Measurements from ENCODE around the gene CLK3. TPM values are rescaled to one million over a fixed set of nuclear protein-coding genes. Genes with fewer than 3 reads are reported as not detected.
"Not testable (repeated sequence)": the region's sequence is repeated elsewhere in the genome, so short reads cannot be mapped to it uniquely, and the experiment has no call there.

CLK3 gene
- total RNA-seq, 1 donor from 2014 or later: 89.1 TPM

GRCh38 chr15:74656935-74657535 is 41.4 kb downstream of the CLK3 start:
- no peaks in the 10 kb centered on the region for H3K9me3 ChIP-seq
- TF ChIP-seq POLR2A (IDR thresholded peaks at IDR 0.05) (no peak), CTCF (IDR thresholded peaks at IDR 0.05) (no peak), POLR2AphosphoS5 (IDR thresholded peaks at IDR 0.05; ENCODE audit: insufficient read depth in 1 of 2, low read depth in 1 of 2) (no peak)
- intact Hi-C loops (cut with DNase I): no loop called here
- H3K27me3 ChIP-seq: no peaks in the 10 kb centered on the region
- H3K4me1 ChIP-seq: peaks cover 20% of the 10 kb centered on the region
- H3K27ac ChIP-seq: no peak overlapping the region
- H3K4me3 ChIP-seq: no peak overlapping the region
- no peaks in the 10 kb centered on the region for H3K36me3 ChIP-seq
- no peak for DNase-seq (ENCODE audit: extremely low spot score in 2 of 2)

GRCh38 chr15:74657846-74658245 is 42.2 kb downstream of the CLK3 start:
- Histone ChIP-seq H3K27ac (no peak overlapping the region), H3K4me1 (peaks cover 17% of the 10 kb centered on the region), H3K4me3 (no peak overlapping the region), H3K27me3 (no peaks in the 10 kb centered on the region), H3K36me3 (no peaks in the 10 kb centered on the region), H3K9me3 (no peaks in the 10 kb centered on the region)
- no peak for TF ChIP-seq POLR2A (IDR thresholded peaks at IDR 0.05)
- TF ChIP-seq CTCF (IDR thresholded peaks at IDR 0.05): no peak
- no peak for TF ChIP-seq POLR2AphosphoS5 (IDR thresholded peaks at IDR 0.05; ENCODE audit: insufficient read depth in 1 of 2, low read depth in 1 of 2)
- no peak for DNase-seq (ENCODE audit: extremely low spot score in 2 of 2)
- intact Hi-C loops (cut with DNase I): no loop called here

- H3K4me3 ChIP-seq; H3K4me1 ChIP-seq; H3K9me3 ChIP-seq; intact Hi-C loops (cut with DNase I); H3K27ac ChIP-seq; H3K27me3 ChIP-seq; DNase-seq (ENCODE audit: extremely low spot score in 2 of 2); H3K36me3 ChIP-seq: not testable (repeated sequence)
Observed at GRCh38 chr15:74661280-74661679, 45.6 kb downstream of the CLK3 start.

- H3K4me1 ChIP-seq: peaks cover 7% of the 10 kb centered on the region
- H3K36me3 ChIP-seq: no peaks in the 10 kb centered on the region
- no peak overlapping the region for H3K4me3 ChIP-seq
- intact Hi-C loops (cut with DNase I): no loop called here
- no peak overlapping the region for H3K27ac ChIP-seq
- H3K27me3 ChIP-seq: no peaks in the 10 kb centered on the region
- H3K9me3 ChIP-seq: no peaks in the 10 kb centered on the region
- TF ChIP-seq CTCF (IDR thresholded peaks at IDR 0.05) (no peak), POLR2AphosphoS5 (IDR thresholded peaks at IDR 0.05; ENCODE audit: insufficient read depth in 1 of 2, low read depth in 1 of 2) (no peak), POLR2A (IDR thresholded peaks at IDR 0.05) (no peak)
- DNase-seq (ENCODE audit: extremely low spot score in 2 of 2): no peak
Observed at GRCh38 chr15:74662064-74662860, 46.6 kb downstream of the CLK3 start.

- intact Hi-C loops (cut with DNase I): no loop called here
- TF ChIP-seq CTCF (IDR thresholded peaks at IDR 0.05) (no peak), POLR2A (IDR thresholded peaks at IDR 0.05) (no peak), POLR2AphosphoS5 (IDR thresholded peaks at IDR 0.05; ENCODE audit: insufficient read depth in 1 of 2, low read depth in 1 of 2) (no peak)
- H3K27ac ChIP-seq: peak overlapping the region; percentile 17
- H3K4me3 ChIP-seq: no peak overlapping the region
- no peaks in the 10 kb centered on the region for H3K36me3 ChIP-seq
- H3K27me3 ChIP-seq: no peaks in the 10 kb centered on the region
- H3K9me3 ChIP-seq: no peaks in the 10 kb centered on the region
- DNase-seq (ENCODE audit: extremely low spot score in 2 of 2): no peak
- H3K4me1 ChIP-seq: peaks cover 7% of the 10 kb centered on the region
Observed at GRCh38 chr15:74663303-74664027, 47.8 kb downstream of the CLK3 start.

Data from vagina (tissue), 2 donors.